Upper lobe of left lung (tissue), 4 donors: Measurements from ENCODE around the gene CNTN6.

Experiments used
- POLR2A ChIP-seq, 4 donors: fragments of 450-650 bp; IDR thresholded peaks; one replicate each; pipeline ENCODE4 v1.5.1; 2016 to 2017; ENCODE audit warnings: antibody characterized with exemption in 4 of 4, mild to moderate bottlenecking in 2 of 4
- POLR2AphosphoS5 ChIP-seq, 2 donors: sonication (generic); formaldehyde crosslinking; IDR thresholded peaks; one replicate each; pipeline ENCODE4 v1.5.1; 2017; ENCODE audit warnings: antibody characterized with exemption in 2 of 2
- TF ChIP-seq, protein P1 (sequence below), 6 experiments: fragments of 450-650 bp in 4 of 6; fragments of 200-600 bp in 2 of 6; sonication (generic) in 2 of 6; IDR thresholded peaks; one replicate each; pipeline ENCODE4 v1.5.1; 2016 to 2019; ENCODE audit warnings: antibody characterized with exemption in 6 of 6

DNA sequence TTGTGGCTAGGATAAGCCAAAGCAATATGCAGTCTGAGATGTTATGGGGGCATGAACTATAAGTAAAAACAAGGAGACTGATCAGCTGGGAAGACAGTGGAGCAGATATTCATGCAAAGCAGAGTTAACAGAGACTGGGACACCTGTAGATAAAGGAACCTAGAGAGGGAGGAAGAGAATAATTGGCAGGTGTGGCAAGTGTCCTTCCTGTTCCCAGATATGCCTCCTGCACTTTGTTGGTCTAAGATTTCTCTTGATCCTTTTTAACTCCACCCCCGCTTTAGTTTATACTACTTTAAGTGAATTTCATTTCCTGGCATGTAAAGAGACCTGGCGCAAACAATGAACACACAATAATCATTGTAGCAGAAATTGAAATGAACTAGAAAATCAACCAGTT, 169.4 kb downstream of the CNTN6 start:
- TF ChIP-seq, protein P1, sequence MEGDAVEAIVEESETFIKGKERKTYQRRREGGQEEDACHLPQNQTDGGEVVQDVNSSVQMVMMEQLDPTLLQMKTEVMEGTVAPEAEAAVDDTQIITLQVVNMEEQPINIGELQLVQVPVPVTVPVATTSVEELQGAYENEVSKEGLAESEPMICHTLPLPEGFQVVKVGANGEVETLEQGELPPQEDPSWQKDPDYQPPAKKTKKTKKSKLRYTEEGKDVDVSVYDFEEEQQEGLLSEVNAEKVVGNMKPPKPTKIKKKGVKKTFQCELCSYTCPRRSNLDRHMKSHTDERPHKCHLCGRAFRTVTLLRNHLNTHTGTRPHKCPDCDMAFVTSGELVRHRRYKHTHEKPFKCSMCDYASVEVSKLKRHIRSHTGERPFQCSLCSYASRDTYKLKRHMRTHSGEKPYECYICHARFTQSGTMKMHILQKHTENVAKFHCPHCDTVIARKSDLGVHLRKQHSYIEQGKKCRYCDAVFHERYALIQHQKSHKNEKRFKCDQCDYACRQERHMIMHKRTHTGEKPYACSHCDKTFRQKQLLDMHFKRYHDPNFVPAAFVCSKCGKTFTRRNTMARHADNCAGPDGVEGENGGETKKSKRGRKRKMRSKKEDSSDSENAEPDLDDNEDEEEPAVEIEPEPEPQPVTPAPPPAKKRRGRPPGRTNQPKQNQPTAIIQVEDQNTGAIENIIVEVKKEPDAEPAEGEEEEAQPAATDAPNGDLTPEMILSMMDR (IDR thresholded peaks at IDR 0.05) = no peak
- no peak for TF ChIP-seq POLR2AphosphoS5 (IDR thresholded peaks at IDR 0.05)
- TF ChIP-seq POLR2A (IDR thresholded peaks at IDR 0.05) = no peak
